BJ (cell line): ENCODE measurements around the gene EIF2S2. TPM values are rescaled to one million over a fixed set of nuclear protein-coding genes. Genes with fewer than 3 reads are reported as not detected.
A peak's percentile ranks its signal among the peaks of the same experiment; 100 is the strongest.

Experiments used
- CTCF ChIA-PET: fragments of 350-600 bp; formaldehyde crosslinking; extraction: SDS; loops from one replicate; lab custom pipeline; 2021; ENCODE audit warnings: antibody characterized with exemption, inconsistent platforms; lab: Yijun Ruan, JAX
- POLR2A ChIA-PET: fragments of 300-600 bp; sonication (Branson Sonifier 250); formaldehyde crosslinking; extraction: SDS; loops from one replicate; lab custom pipeline; 2021; ENCODE audit warnings: antibody characterized with exemption; lab: Charles Lee
- DNase-seq: peaks from one replicate; pipeline ENCODE4 v3.0.0-alpha.2; 2011; ENCODE audit warnings: low read depth
- H3K27me3 ChIP-seq: 2 replicates; pipeline ENCODE4 v1.6.0; 2011; ENCODE audit warnings: low read length; ENCODE audit not compliant: control insufficient read depth, insufficient read depth
- H3K36me3 ChIP-seq: 2 replicates; pipeline ENCODE4 v1.5.1; 2011; ENCODE audit warnings: low read length; ENCODE audit not compliant: control insufficient read depth, insufficient read depth
- H3K4me3 ChIP-seq: 2 replicates; pipeline ENCODE4 v1.5.1; 2011; ENCODE audit warnings: low read depth, mild to moderate bottlenecking, control low read depth, low read length
- polyA plus RNA-seq: library from polyadenylated mRNA; depleted of rRNA; stranded (reverse); fragments of >200 nt; gene quantifications from 2 replicates; pipeline ENCODE4 v1.2.3, GENCODE V29; 2011
- TF ChIP-seq, protein P1 (sequence below): IDR thresholded peaks from 2 replicates; pipeline ENCODE4 v1.5.1; 2011; ENCODE audit warnings: low read depth, mild to moderate bottlenecking, control low read depth, inconsistent platforms, low read length, moderate library complexity; ENCODE audit not compliant: insufficient read depth

Gene EIF2S2
- polyA plus RNA-seq, 1 experiment, result 78.6 TPM

GRCh38 chr20:34110745-34111641 is 1.1 kb downstream of the EIF2S2 start:
- peak; percentile 27 for DNase-seq
- Histone ChIP-seq H3K4me3 (peak overlapping the region; percentile 72), H3K36me3 (peaks cover 5% of the 10 kb centered on the region), H3K27me3 (no peaks in the 10 kb centered on the region)
- POLR2A ChIA-PET, result interaction anchor here (0.7 kb wide), 2 partner anchors 10 to 573 kb away, joined by 3 to 5 read pairs; no protein-coding TSS in a partner anchor
- CTCF ChIA-PET, result interaction anchor here (2.2 kb wide), 1 partner anchor 36 kb away, joined by 7 read pairs; no protein-coding TSS in a partner anchor
- TF ChIP-seq, protein P1, sequence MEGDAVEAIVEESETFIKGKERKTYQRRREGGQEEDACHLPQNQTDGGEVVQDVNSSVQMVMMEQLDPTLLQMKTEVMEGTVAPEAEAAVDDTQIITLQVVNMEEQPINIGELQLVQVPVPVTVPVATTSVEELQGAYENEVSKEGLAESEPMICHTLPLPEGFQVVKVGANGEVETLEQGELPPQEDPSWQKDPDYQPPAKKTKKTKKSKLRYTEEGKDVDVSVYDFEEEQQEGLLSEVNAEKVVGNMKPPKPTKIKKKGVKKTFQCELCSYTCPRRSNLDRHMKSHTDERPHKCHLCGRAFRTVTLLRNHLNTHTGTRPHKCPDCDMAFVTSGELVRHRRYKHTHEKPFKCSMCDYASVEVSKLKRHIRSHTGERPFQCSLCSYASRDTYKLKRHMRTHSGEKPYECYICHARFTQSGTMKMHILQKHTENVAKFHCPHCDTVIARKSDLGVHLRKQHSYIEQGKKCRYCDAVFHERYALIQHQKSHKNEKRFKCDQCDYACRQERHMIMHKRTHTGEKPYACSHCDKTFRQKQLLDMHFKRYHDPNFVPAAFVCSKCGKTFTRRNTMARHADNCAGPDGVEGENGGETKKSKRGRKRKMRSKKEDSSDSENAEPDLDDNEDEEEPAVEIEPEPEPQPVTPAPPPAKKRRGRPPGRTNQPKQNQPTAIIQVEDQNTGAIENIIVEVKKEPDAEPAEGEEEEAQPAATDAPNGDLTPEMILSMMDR, result no peak

GRCh38 chr20:34110025-34110744 is 1.9 kb downstream of the EIF2S2 start:
- DNase-seq, result no peak
- POLR2A ChIA-PET, result no interaction called here

DNA sequence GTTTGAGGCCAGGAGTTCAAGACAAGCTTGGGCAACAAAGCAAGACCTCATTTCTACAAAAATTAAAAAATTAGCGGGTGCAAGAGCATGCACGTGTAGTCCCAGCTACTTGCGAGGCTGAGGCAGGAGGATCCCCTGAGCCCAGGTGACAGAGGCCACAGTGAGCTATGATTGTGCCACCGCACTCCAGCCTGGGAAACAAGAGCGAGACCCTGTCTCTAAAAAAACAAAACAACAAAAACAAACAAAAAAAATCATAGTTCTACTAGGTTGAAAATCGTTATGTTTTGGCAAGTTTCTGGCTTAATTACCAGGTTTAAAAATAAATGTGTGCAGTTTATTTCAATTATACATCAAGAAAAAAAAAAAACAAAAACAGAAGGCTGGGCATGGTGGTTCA is 2.6 kb downstream of the EIF2S2 start:
- H3K4me3 ChIP-seq, result no peak overlapping the region
- peaks cover 8% of the 10 kb centered on the region for H3K36me3 ChIP-seq
- ChIA-PET CTCF (no interaction called here), POLR2A (interaction anchor here (0.6 kb wide), 1 partner anchor 12 kb away, joined by 4 read pairs; no protein-coding TSS in a partner anchor)
- DNase-seq, result no peak
- TF ChIP-seq, protein P1, result no peak
- no peaks in the 10 kb centered on the region for H3K27me3 ChIP-seq

More at GRCh38 chr20:34110025-34110744, 1.9 kb downstream of the EIF2S2 start:
- CTCF ChIA-PET, result no interaction called here
- Histone ChIP-seq H3K36me3 (peaks cover 6% of the 10 kb centered on the region), H3K4me3 (peak overlapping the region; percentile 72), H3K27me3 (no peaks in the 10 kb centered on the region)
- TF ChIP-seq, protein P1, result no peak

GRCh38 chr20:34108616-34109174 is 3.3 kb downstream of the EIF2S2 start:
- no peak overlapping the region for H3K4me3 ChIP-seq
- no peak for DNase-seq

More at GRCh38 chr20:34108616-34109174, 3.3 kb downstream of the EIF2S2 start:
- ChIA-PET POLR2A (interaction anchor here (0.6 kb wide), 1 partner anchor 12 kb away, joined by 4 read pairs; no protein-coding TSS in a partner anchor), CTCF (interaction anchor here (1.0 to 1.4 kb wide), 3 partner anchors 13 to 246 kb away, joined by 4 to 5 read pairs (median 5); no protein-coding TSS in a partner anchor)
- TF ChIP-seq, protein P1, result no peak
- H3K27me3 ChIP-seq, result no peaks in the 10 kb centered on the region
- H3K36me3 ChIP-seq, result peaks cover 12% of the 10 kb centered on the region
